ENCODE data around the gene CUEDC1. TPM values are rescaled to one million over a fixed set of nuclear protein-coding genes. Genes with fewer than 3 reads are reported as not detected.

CUEDC1 gene
- total RNA-seq, 2 donors from 2014 or later: 0.15 to 0.56 TPM

DNA sequence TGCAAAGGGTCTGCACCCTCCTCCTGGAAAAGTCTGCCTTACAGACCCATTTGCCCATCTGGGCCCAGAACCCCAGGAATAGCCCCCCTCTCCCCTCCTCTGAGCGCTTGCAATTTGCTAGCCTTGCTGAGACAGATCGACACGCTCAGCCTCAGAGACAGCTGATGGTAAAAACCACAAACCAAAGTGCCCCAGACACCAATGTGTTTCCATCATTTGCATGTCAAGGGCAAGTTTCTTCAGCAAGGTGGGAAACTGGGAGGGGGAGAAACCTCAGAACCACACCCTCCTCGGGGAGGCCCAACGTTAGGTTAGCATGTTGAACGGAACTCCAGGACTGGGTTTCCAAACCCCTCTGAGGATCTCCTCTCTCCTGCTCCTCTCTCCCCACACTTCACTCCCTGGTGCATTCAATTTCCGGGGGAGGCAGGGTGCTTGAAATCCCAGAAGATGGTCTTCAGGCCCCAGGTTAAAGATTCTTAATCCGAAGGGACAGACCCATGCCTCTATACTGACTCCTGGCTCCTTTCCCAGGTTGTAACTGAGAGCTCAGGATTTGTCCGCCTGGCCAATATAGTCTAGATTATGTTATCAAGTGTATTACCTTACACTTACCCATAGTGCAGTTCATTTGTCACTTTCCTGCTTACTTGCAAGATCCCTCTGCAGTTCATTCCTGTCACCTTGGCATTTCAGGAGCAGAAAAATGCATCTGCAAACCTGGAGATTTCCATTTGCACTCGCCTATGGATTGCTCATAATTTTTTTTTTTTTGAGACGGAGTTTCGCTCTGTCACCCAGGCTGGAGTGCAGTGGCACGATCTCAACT, 1.3 kb upstream of the CUEDC1 start:
- H3K27ac Mint-ChIP-seq: no peak overlapping the region
- peaks cover 10% of the 10 kb centered on the region for H3K4me1 Mint-ChIP-seq
- H3K4me3 Mint-ChIP-seq: peak overlapping the region; percentile 61
- H3K9me3 Mint-ChIP-seq: no peaks in the 10 kb centered on the region
- no peaks in the 10 kb centered on the region for H3K36me3 Mint-ChIP-seq (ENCODE audit: low read depth)
- peak; percentile 61 for ATAC-seq (replicated peaks)
- peaks cover 17% of the 10 kb centered on the region for H3K27me3 Mint-ChIP-seq

DNA sequence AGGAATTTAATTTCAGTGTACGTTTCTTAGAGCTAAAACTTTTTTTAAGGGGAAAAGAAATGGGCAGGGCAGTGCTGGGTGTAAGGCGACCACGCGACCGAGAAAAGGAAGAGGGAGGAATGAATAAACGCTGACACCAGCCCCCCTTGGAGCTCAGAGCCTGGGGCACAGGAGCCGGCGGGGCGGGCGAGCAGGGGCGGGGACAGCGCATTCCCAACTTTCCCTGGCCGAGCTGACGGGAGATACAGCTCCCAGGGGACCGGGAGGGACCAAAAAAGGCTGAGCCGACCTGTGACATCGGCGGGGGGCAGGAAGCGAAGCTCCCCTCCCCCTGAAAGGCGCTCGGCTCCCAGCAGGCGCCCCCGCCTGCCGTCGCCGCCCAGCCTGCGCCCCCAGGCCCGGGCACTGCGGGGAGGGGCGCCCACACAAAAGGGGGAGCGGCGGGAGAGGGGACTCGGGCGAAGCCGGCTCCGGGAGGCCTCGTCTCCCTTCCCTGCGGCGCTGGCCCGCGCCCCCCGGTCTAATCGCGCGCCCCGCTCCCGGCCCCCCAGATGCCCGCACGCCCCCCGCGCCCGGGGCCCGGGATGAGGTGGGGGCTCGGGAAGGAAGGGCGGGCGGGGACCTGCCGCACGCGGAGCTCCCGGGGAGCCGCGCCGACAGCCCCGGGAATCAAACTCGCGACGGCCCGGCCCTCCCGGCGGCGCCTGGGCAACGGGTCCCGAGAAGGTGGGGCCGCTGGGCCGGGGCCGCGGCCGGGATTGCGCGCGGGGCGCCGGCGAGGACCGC, 622 bp downstream of the CUEDC1 start:
- Mint-ChIP-seq H3K27ac (no peak overlapping the region), H3K27me3 (peaks cover 17% of the 10 kb centered on the region), H3K4me1 (peaks cover 18% of the 10 kb centered on the region), H3K4me3 (peak overlapping the region; percentile 63), H3K36me3 (ENCODE audit: low read depth) (no peaks in the 10 kb centered on the region), H3K9me3 (no peaks in the 10 kb centered on the region)
- ATAC-seq (replicated peaks): no peak

DNA sequence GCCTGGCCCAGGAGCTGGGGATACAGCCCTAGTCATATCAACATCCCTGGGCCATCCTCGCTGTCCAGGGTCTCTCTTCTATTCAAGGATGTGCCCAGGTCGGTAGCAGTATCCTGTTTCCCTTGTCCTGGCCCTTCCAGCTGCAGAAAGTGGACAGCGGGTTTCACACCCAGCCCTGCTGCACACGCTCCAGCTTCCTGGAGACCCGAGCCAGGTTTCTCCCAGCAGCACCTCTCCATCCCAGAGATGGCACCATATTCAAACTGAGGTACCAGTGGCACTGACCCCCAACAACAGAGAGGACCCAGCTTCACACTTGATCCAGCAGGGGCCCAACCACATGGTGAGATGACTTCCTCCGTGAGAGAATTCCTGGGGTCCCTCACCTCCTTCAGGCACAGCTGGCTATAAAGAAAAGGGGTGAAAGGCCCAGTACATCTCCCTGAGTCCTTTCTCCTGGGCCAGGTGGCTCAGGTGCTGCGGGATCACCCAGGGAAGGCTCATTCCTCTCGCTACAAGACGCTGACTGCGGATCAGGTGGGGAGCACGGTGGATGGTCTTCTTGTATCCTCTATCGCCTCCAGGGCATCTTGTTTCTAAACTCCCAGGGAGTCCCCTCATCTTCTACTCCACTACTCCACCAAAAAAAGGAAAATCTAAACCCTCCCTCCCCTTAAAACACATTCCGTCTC, 1.4 kb downstream of the CUEDC1 start:
- no peak for ATAC-seq (replicated peaks)

DNA sequence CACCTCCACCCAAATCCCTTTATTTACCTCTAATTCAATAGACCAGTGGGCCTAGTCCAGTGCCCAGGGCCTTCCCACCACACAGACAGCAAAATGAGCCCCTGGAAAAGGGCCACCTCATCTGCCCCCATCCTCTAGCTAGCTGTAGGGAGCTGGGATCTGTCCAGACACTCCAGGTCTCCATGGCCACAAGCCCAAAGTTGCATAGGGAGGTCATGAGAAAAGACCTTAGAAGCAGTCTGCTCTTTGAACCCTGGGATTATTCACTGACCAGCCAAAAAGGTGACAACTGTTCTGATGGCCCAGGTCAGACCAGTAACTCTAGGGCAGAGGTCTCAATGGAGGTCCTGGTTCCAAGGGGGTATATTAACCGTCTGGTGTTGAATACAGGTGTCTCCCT, 2.0 kb downstream of the CUEDC1 start:
- no peak overlapping the region for H3K27ac Mint-ChIP-seq
- H3K4me3 Mint-ChIP-seq: peak overlapping the region; percentile 63
- ATAC-seq (replicated peaks): no peak
- H3K36me3 Mint-ChIP-seq (ENCODE audit: low read depth): no peaks in the 10 kb centered on the region
- H3K4me1 Mint-ChIP-seq: peaks cover 28% of the 10 kb centered on the region
- H3K27me3 Mint-ChIP-seq: peaks cover 17% of the 10 kb centered on the region
- no peaks in the 10 kb centered on the region for H3K9me3 Mint-ChIP-seq

More for the DNA sequence above, 1.4 kb downstream of the CUEDC1 start:
- Mint-ChIP-seq H3K9me3 (no peaks in the 10 kb centered on the region), H3K27ac (no peak overlapping the region), H3K27me3 (peaks cover 17% of the 10 kb centered on the region), H3K36me3 (ENCODE audit: low read depth) (no peaks in the 10 kb centered on the region), H3K4me1 (peaks cover 22% of the 10 kb centered on the region), H3K4me3 (peak overlapping the region; percentile 63)

DNA sequence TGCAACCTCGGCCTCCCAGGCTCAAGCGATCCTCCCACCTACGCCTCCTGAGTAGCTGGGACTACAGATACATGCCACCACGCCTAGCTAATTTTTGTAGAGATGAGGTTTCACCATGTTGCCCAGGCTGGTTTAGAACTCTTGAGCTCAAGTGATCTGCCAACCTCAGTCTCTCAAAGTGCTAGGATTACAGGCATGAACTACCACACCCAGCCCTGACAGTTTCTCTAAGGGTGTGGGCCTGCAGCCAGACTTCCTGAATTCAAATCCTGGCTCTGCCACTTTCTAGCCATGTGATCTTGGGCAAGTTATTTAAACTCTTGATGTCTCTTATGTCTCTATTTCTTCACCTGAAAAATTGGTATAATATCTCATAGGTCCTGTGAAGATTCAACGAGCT, 5.6 kb downstream of the CUEDC1 start:
- peaks cover 4% of the 10 kb centered on the region for H3K27me3 Mint-ChIP-seq
- H3K9me3 Mint-ChIP-seq: no peaks in the 10 kb centered on the region
- H3K4me1 Mint-ChIP-seq: peaks cover 26% of the 10 kb centered on the region
- no peak for ATAC-seq (replicated peaks)
- H3K27ac Mint-ChIP-seq: no peak overlapping the region
- no peaks in the 10 kb centered on the region for H3K36me3 Mint-ChIP-seq (ENCODE audit: low read depth)
- no peak overlapping the region for H3K4me3 Mint-ChIP-seq

DNA sequence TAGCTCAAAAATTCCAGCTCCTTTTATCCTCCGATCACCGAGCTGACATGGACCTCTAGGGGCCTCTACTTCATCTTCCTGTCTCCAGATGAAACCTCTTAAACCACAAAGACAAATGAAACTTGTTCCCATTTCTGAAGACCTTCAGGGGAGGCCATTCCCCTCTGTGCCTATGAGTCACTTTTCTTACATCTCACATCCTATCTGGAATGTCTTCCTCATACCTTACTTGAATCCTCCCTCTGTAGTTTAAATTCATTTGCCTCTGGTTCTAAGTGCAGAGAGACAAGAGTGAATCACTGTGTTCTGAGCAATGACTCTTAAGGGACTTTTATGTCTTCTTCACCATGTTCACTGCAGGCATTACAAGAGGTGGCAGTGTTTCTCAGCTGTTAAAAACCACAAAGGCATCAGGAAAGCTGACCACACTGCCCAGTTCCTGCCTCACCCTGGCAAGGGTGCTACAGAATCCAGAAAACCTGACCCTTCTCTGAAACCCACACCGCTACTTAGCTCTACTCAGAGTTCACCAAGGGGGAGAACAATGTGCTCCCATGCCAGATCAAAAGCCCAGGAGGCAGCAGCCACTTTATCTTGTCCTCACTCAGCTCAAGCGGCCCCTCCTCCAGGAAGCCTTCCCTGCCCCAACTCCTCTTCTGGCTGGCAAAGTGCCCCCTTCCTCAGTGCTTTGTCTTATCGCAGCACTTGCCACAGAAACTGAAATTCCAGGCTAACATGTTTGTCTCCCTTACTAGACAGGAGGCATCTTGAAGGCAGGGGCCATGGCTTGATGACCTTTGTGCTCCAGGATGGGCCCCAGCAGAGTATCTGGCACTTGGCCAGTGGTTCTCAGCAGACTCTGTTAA, 6.4 kb downstream of the CUEDC1 start:
- peaks cover 26% of the 10 kb centered on the region for H3K4me1 Mint-ChIP-seq
- H3K4me3 Mint-ChIP-seq: peak overlapping the region; percentile 9
- H3K36me3 Mint-ChIP-seq (ENCODE audit: low read depth): no peaks in the 10 kb centered on the region
- ATAC-seq (replicated peaks): peak; percentile 82
- H3K27me3 Mint-ChIP-seq: peaks cover 3% of the 10 kb centered on the region
- H3K27ac Mint-ChIP-seq: peak overlapping the region; percentile 16
- H3K9me3 Mint-ChIP-seq: no peaks in the 10 kb centered on the region

DNA sequence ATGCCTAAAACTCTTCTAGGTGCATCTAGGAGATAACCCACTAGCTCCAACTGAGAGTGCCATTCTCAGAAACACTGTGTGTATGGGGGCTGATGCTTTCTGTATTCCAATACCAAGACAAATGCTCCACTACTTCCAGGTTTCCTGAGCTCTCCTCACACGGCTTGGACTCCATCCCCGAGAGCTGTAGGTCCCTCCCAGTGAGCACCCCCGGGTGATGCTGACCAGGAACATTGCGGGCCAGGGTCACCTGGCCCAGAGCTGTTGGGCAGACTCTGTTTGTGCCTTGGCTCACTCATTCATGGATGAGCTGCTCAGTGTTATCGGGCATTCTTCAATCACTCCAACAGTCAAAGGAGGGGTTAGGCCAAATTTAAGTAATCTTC, 7.0 kb downstream of the CUEDC1 start:
- peaks cover 3% of the 10 kb centered on the region for H3K27me3 Mint-ChIP-seq
- peaks cover 26% of the 10 kb centered on the region for H3K4me1 Mint-ChIP-seq
- no peaks in the 10 kb centered on the region for H3K9me3 Mint-ChIP-seq
- no peaks in the 10 kb centered on the region for H3K36me3 Mint-ChIP-seq (ENCODE audit: low read depth)
- H3K27ac Mint-ChIP-seq: peak overlapping the region; percentile 16
- H3K4me3 Mint-ChIP-seq: peak overlapping the region; percentile 9
- no peak for ATAC-seq (replicated peaks)

DNA sequence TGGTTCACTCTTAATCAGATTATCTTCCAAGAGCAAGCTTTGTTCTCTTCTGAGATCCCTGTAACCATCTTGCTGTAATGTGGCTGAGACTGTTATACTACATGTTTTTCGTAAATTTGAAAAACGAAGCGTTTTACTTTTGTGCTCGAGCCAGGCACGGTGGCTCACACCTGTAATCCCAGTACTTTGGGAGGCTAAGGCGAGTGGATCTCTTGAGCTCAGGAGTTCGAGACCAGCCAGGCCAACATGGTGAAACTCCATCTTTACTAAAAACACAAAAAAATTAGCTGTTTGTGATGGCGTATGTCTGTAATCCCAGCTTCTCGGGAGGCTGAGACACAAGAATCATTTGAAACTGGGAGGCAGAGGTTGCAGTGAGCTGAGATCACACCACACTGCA, 7.8 kb downstream of the CUEDC1 start:
- H3K27ac Mint-ChIP-seq: no peak overlapping the region
- no peaks in the 10 kb centered on the region for H3K36me3 Mint-ChIP-seq (ENCODE audit: low read depth)
- H3K4me1 Mint-ChIP-seq: peaks cover 26% of the 10 kb centered on the region
- no peaks in the 10 kb centered on the region for H3K9me3 Mint-ChIP-seq
- H3K4me3 Mint-ChIP-seq: peak overlapping the region; percentile 44
- no peak for ATAC-seq (replicated peaks)
- H3K27me3 Mint-ChIP-seq: peaks cover 3% of the 10 kb centered on the region

DNA sequence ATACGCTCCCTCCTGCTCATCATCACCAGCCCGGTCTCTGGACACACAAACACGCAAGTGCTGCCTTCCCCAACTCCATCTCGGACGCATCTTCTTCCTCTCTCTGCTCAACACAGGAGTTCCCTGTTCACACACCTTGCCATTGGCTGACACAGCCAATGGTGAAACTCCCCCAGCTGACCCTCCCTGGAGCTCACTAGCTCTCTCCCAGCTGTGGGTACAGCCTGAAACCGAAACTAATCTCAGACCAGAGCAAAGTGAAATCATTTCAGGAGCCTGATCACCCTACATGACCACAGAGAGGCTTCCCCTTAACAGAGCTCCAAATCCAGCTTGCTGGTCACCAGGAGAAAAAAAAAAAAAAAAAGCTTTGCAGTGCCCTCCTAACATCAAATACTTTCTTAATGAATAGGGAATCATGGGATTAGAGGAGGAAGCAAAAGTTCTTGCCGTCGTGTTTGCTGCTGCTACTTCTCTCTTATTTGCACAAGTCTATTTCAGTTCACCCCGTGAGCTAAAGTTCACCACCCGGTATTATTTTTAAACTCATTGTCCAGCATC, 8.3 kb downstream of the CUEDC1 start:
- Mint-ChIP-seq H3K9me3 (no peaks in the 10 kb centered on the region), H3K27ac (no peak overlapping the region), H3K36me3 (ENCODE audit: low read depth) (no peaks in the 10 kb centered on the region), H3K4me3 (peak overlapping the region; percentile 44), H3K4me1 (peaks cover 26% of the 10 kb centered on the region), H3K27me3 (peaks cover 3% of the 10 kb centered on the region)
- ATAC-seq (replicated peaks): peak; percentile 70

DNA sequence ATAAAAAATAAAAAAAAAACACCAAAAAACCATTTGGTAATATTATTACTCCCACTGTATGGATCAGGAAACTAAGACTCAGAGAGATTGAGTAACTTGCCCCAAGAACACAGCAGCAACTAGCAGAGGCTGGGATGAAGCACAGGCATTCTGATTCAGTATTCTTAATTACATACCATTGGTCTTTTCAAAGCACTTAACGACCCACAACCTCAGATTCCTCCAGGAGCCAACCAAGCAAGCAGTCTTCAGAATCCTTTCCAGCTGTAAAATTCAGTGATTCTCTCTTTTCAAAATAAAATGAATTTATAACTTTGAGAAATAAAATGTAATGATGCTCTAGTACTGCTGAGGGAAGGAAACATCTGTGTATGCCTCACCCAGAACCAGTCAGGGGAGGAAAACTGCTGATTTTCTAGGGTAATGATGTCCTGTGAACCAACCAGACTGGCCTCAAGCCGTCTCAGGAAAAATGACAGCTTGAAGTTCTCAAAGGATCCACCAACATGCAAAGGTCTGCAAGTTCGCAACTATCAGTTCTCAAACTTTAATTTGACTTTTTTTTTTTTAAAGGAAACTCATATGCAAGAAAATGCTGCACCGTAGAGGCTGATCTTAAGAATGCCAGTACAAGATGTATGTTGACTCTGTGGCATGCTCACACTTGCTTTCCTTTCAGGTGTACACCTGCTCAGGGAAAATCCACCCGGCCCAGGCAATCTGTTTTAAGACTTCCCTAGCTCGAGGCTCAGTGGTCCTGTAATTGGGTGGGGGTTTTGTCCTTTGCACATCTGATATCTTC, 9.0 kb downstream of the CUEDC1 start:
- no peak overlapping the region for H3K27ac Mint-ChIP-seq
- ATAC-seq (replicated peaks): no peak
- H3K4me1 Mint-ChIP-seq: peaks cover 31% of the 10 kb centered on the region
- H3K4me3 Mint-ChIP-seq: peak overlapping the region; percentile 44
- no peaks in the 10 kb centered on the region for H3K9me3 Mint-ChIP-seq
- no peaks in the 10 kb centered on the region for H3K36me3 Mint-ChIP-seq (ENCODE audit: low read depth)
- H3K27me3 Mint-ChIP-seq: peaks cover 3% of the 10 kb centered on the region

DNA sequence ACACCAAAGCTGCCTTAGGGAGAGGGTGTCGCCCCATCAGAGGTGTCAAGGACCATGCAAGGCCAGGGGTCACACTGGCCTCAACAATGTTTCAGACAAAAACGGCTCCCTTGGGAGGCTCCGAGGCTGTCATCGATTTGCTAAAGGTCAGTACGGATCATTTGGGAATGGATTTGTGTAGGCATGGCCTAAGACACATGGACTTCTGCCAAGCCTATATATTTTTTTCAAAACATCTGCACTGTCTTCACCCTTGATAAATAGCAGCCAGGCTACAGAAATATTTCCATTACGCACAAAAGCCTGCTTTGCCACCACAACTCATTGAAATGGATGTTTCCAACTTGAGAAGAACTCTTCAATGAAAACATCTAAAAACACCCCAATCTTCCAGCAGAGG, 10.3 kb downstream of the CUEDC1 start:
- H3K27me3 Mint-ChIP-seq: peaks cover 8% of the 10 kb centered on the region

DNA sequence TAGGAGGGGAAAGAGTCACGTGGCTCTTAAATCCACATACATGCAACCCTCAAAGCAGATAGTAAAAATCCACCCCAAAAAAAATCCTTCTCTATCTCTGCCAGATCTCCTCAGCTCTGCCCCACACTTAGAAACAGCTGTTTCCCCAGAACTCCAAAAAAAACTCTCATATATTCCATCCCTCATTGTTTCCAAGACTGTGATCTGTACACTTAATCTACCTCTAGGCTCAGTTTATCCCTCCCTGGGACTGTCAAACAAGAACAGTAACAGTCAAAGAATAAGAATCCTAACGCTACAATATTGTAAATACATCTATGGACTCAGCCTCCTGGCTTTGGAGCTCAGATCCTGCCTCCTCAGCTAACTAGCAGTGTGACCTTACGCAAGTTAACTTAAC, 11.6 kb downstream of the CUEDC1 start:
- Mint-ChIP-seq H3K36me3 (ENCODE audit: low read depth) (no peaks in the 10 kb centered on the region), H3K4me1 (peaks cover 30% of the 10 kb centered on the region), H3K9me3 (no peaks in the 10 kb centered on the region), H3K4me3 (no peak overlapping the region), H3K27ac (no peak overlapping the region), H3K27me3 (peaks cover 13% of the 10 kb centered on the region)
- ATAC-seq (replicated peaks): no peak

More for the DNA sequence above, 10.3 kb downstream of the CUEDC1 start:
- H3K9me3 Mint-ChIP-seq: no peaks in the 10 kb centered on the region
- H3K27ac Mint-ChIP-seq: no peak overlapping the region
- no peak overlapping the region for H3K4me3 Mint-ChIP-seq
- peaks cover 32% of the 10 kb centered on the region for H3K4me1 Mint-ChIP-seq
- ATAC-seq (replicated peaks): no peak
- H3K36me3 Mint-ChIP-seq (ENCODE audit: low read depth): no peaks in the 10 kb centered on the region

DNA sequence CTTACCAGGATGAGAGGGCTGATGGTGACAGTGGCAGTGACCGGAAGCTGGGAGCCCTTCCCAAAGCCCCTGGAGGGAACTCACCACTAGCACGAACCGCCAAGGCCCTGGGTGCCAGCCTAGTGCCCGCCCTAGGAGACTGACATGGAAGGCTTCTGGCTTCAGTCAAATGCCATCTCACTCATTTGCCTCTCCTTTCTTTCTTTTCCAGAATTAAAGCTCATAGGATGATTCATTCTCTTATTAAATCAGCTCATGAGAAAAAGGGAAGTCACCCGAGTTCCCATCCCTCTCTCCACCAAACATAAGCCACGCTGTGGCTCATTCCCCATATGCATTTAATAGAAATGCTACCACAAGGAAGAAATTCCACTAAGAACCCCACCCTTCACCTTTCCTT, 12.1 kb downstream of the CUEDC1 start:
- Mint-ChIP-seq H3K4me1 (peaks cover 26% of the 10 kb centered on the region), H3K27ac (no peak overlapping the region), H3K36me3 (ENCODE audit: low read depth) (no peaks in the 10 kb centered on the region), H3K4me3 (no peak overlapping the region), H3K27me3 (peaks cover 13% of the 10 kb centered on the region), H3K9me3 (no peaks in the 10 kb centered on the region)
- ATAC-seq (replicated peaks): no peak
